ENCODE measurements around the gene LRRFIP2.
"Not testable (repeated sequence)": the region's sequence is repeated elsewhere in the genome, so short reads cannot be mapped to it uniquely, and the experiment has no call there.

The LRRFIP2 gene

GRCh38 chr3:37149257-37149656, 25.1 kb downstream of the LRRFIP2 start:
- Histone ChIP-seq H3K27me3 (replicated peaks; ENCODE audit: insufficient read depth, low read length) (no peaks in the 10 kb centered on the region), H2AFZ (ENCODE audit: low read length) (no peak overlapping the region), H3K27ac (ENCODE audit: low read length) (no peak overlapping the region), H3K36me3 (replicated peaks; ENCODE audit: insufficient read depth, low read length) (peaks cover 10% of the 10 kb centered on the region; the same call in 1 of the 2 replicates), H3K9ac (ENCODE audit: low read length) (no peak overlapping the region), H3K9me3 (replicated peaks; ENCODE audit: insufficient read depth, low read length) (no peaks in the 10 kb centered on the region), H3K79me2 (ENCODE audit: low read length) (no peaks in the 10 kb centered on the region), H4K20me1 (ENCODE audit: insufficient read depth, low read length) (no peaks in the 10 kb centered on the region), H3K4me3 (ENCODE audit: low read length) (no peak overlapping the region), H3F3A (ENCODE audit: insufficient read depth, low read length) (no peaks in the 10 kb centered on the region), H3K4me1 (ENCODE audit: low read length) (peaks cover 11% of the 10 kb centered on the region; the same call in 1 of the 2 replicates), H3K4me2 (ENCODE audit: low read depth, low read length) (no peak overlapping the region), H3K9me2 (replicated peaks; ENCODE audit: insufficient read depth, low read length) (no peaks in the 10 kb centered on the region)
- TF ChIP-seq EZH2phosphoT487 (IDR thresholded peaks at IDR 0.05; ENCODE audit: low read length): no peak
- no peak for TF ChIP-seq EZH2 (optimal IDR thresholded peaks at IDR 0.05; ENCODE audit: low read depth, low read length)
- no peak for TF ChIP-seq CTCF (IDR thresholded peaks at IDR 0.05; ENCODE audit: low read length)
- DNase-seq: no peak

- H3K9me3 ChIP-seq (replicated peaks; ENCODE audit: insufficient read depth, low read length): no peaks in the 10 kb centered on the region
- H3K36me3 ChIP-seq (replicated peaks; ENCODE audit: insufficient read depth, low read length): peaks cover 7% of the 10 kb centered on the region; the same call in 1 of the 2 replicates
- H3K27ac ChIP-seq (ENCODE audit: low read length): no peak overlapping the region
- TF ChIP-seq CTCF (IDR thresholded peaks at IDR 0.05; ENCODE audit: low read length): no peak
- H3K9ac ChIP-seq (ENCODE audit: low read length): no peak overlapping the region
- no peaks in the 10 kb centered on the region for H3F3A ChIP-seq (ENCODE audit: insufficient read depth, low read length)
- no peaks in the 10 kb centered on the region for H3K27me3 ChIP-seq (replicated peaks; ENCODE audit: insufficient read depth, low read length)
- H3K9me2 ChIP-seq (replicated peaks; ENCODE audit: insufficient read depth, low read length): no peaks in the 10 kb centered on the region
- no peaks in the 10 kb centered on the region for H4K20me1 ChIP-seq (ENCODE audit: insufficient read depth, low read length)
- no peak for DNase-seq
- H3K4me2 ChIP-seq (ENCODE audit: low read depth, low read length): no peak overlapping the region
- H2AFZ ChIP-seq (ENCODE audit: low read length): no peak overlapping the region
- no peak overlapping the region for H3K4me3 ChIP-seq (ENCODE audit: low read length)
- peaks cover 11% of the 10 kb centered on the region; the same call in 1 of the 2 replicates for H3K4me1 ChIP-seq (ENCODE audit: low read length)
- no peaks in the 10 kb centered on the region for H3K79me2 ChIP-seq (ENCODE audit: low read length)
Measured at GRCh38 chr3:37148208-37148607, 26.2 kb downstream of the LRRFIP2 start.

DNA sequence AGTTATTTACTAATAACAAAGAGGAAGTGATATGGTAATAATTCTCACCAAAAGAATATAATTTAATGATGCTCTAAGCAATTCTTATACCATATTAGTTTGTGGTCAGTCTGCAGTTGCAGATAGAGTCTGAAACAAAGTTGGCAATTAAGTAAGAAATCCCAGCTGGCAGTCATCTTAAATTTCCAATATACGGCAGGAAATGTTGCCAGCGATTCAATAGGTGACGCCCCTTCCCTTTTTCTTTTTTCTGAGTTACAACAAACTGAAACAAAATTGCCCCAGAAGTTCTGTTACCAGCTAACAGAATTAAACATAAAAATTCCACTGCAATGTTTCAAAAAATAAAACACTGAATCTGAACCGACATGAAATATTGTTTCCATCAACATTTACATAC, 26.7 kb downstream of the LRRFIP2 start:
- Histone ChIP-seq H3K4me1 (ENCODE audit: low read length) (peaks cover 11% of the 10 kb centered on the region; the same call in 1 of the 2 replicates), H3K79me2 (ENCODE audit: low read length) (no peaks in the 10 kb centered on the region), H3F3A (ENCODE audit: insufficient read depth, low read length) (no peaks in the 10 kb centered on the region), H3K9me2 (replicated peaks; ENCODE audit: insufficient read depth, low read length) (no peaks in the 10 kb centered on the region), H3K27me3 (replicated peaks; ENCODE audit: insufficient read depth, low read length) (no peaks in the 10 kb centered on the region), H4K20me1 (ENCODE audit: insufficient read depth, low read length) (no peaks in the 10 kb centered on the region), H3K36me3 (replicated peaks; ENCODE audit: insufficient read depth, low read length) (peaks cover 7% of the 10 kb centered on the region; the same call in 1 of the 2 replicates), H2AFZ (ENCODE audit: low read length) (no peak overlapping the region), H3K27ac (ENCODE audit: low read length) (no peak overlapping the region), H3K9ac (ENCODE audit: low read length) (no peak overlapping the region), H3K4me2 (ENCODE audit: low read depth, low read length) (no peak overlapping the region), H3K9me3 (replicated peaks; ENCODE audit: insufficient read depth, low read length) (no peaks in the 10 kb centered on the region), H3K4me3 (ENCODE audit: low read length) (no peak overlapping the region)
- TF ChIP-seq EZH2 (optimal IDR thresholded peaks at IDR 0.05; ENCODE audit: low read depth, low read length) (no peak), CTCF (IDR thresholded peaks at IDR 0.05; ENCODE audit: low read length) (no peak), EZH2phosphoT487 (IDR thresholded peaks at IDR 0.05; ENCODE audit: low read length) (no peak)
- no peak for DNase-seq

DNA sequence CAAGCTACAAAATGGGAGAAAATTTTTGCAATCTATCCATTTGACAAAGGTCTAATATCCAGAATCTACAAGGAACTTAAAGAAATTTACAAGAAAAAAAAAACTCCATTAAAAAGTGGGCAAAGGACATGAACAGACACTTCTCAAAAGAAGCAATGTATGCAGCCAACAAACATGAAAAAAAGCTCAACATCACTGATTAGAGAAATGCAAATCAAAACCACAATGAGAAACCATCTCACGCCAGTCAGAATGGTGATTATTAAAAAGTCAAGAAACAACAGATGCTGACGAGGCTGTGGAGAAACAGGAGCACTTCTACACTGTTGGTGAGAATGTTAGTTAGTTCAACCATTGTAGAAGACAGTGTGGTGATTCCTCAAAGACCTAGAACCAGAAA, 27.5 kb downstream of the LRRFIP2 start:
- not testable (repeated sequence) for DNase-seq; H3F3A ChIP-seq (ENCODE audit: insufficient read depth, low read length); H3K9me2 ChIP-seq (replicated peaks; ENCODE audit: insufficient read depth, low read length); H4K20me1 ChIP-seq (ENCODE audit: insufficient read depth, low read length); H3K27ac ChIP-seq (ENCODE audit: low read length); H3K9ac ChIP-seq (ENCODE audit: low read length); H3K36me3 ChIP-seq (replicated peaks; ENCODE audit: insufficient read depth, low read length); H2AFZ ChIP-seq (ENCODE audit: low read length); H3K4me3 ChIP-seq (ENCODE audit: low read length); H3K79me2 ChIP-seq (ENCODE audit: low read length); H3K27me3 ChIP-seq (replicated peaks; ENCODE audit: insufficient read depth, low read length); H3K4me2 ChIP-seq (ENCODE audit: low read depth, low read length); H3K9me3 ChIP-seq (replicated peaks; ENCODE audit: insufficient read depth, low read length)
- peaks cover 11% of the 10 kb centered on the region; the same call in 1 of the 2 replicates for H3K4me1 ChIP-seq (ENCODE audit: low read length)

All from MM.1S (cell line).